Measurements from ENCODE around the gene CFP. TPM values are rescaled to one million over a fixed set of nuclear protein-coding genes. Genes with fewer than 3 reads are reported as not detected.

The CFP gene
- total RNA-seq, 1 experiment from 2014 or later: 2.0 TPM

- Mint-ChIP-seq H3K27me3 (ENCODE audit: low read depth) (no peaks in the 10 kb centered on the region), H3K27ac (no peak overlapping the region), H3K4me1 (peaks cover 11% of the 10 kb centered on the region), H3K9me3 (no peaks in the 10 kb centered on the region), H3K4me3 (no peak overlapping the region), H3K36me3 (no peaks in the 10 kb centered on the region)
- TF ChIP-seq E2F4 (CRISPR knock-in tag; IDR thresholded peaks at IDR 0.05; ENCODE audit: borderline replicate concordance, low read depth) (no peak), HMGA2 (CRISPR knock-in tag; IDR thresholded peaks at IDR 0.05) (no peak)
- ChIA-PET CTCF (no interaction called here), POLR2A (no interaction called here)
- ATAC-seq (no peak), DNase-seq (ENCODE audit: low spot score) (no peak)
These were observed 38.7 kb downstream of the CFP start for GRCh38 chrX:47590984-47591383.

- POLR2A ChIA-PET: no interaction called here
- TF ChIP-seq SMAD4 (CRISPR knock-in tag; IDR thresholded peaks at IDR 0.05) (no peak), ELF4 (CRISPR knock-in tag; IDR thresholded peaks at IDR 0.05; ENCODE audit: low read depth) (no peak), E2F4 (CRISPR knock-in tag; IDR thresholded peaks at IDR 0.05; ENCODE audit: borderline replicate concordance, low read depth) (no peak), ZMAT4 (CRISPR knock-in tag; IDR thresholded peaks at IDR 0.05) (no peak), ZNF138 (CRISPR knock-in tag; conservative IDR thresholded peaks at IDR 0.05) (no peak), CDX4 (CRISPR knock-in tag; IDR thresholded peaks at IDR 0.05; ENCODE audit: borderline replicate concordance) (no peak), IRF1 (CRISPR knock-in tag; IDR thresholded peaks at IDR 0.05) (no peak), ZNF396 (CRISPR knock-in tag; IDR thresholded peaks at IDR 0.05; ENCODE audit: borderline replicate concordance) (no peak)
- no peak overlapping the region for H3K4me3 Mint-ChIP-seq
- H3K9me3 Mint-ChIP-seq: no peaks in the 10 kb centered on the region
- no peak overlapping the region for H3K27ac Mint-ChIP-seq
- no peaks in the 10 kb centered on the region; the same call in 1 of the 2 replicates for H3K27me3 Mint-ChIP-seq (ENCODE audit: low read depth)
- H3K4me1 Mint-ChIP-seq: peaks cover 21% of the 10 kb centered on the region
- CTCF ChIA-PET: no interaction called here
- no peaks in the 10 kb centered on the region for H3K36me3 Mint-ChIP-seq
- no peak for DNase-seq (ENCODE audit: low spot score)
- no peak for ATAC-seq
These were observed 41.6 kb downstream of the CFP start for GRCh38 chrX:47587906-47588735.

GRCh38 chrX:47587091-47587891, 42.4 kb downstream of the CFP start:
- ChIA-PET CTCF (no interaction called here), POLR2A (interaction anchor here (0.6 kb wide), 1 partner anchor 20 kb away, joined by 4 read pairs; no protein-coding TSS in a partner anchor)
- no peaks in the 10 kb centered on the region for H3K9me3 Mint-ChIP-seq
- ATAC-seq (no peak), DNase-seq (ENCODE audit: low spot score) (no peak)
- no peaks in the 10 kb centered on the region; the same call in 1 of the 2 replicates for H3K27me3 Mint-ChIP-seq (ENCODE audit: low read depth)
- no peaks in the 10 kb centered on the region for H3K36me3 Mint-ChIP-seq
- H3K27ac Mint-ChIP-seq: no peak overlapping the region
- H3K4me1 Mint-ChIP-seq: peaks cover 21% of the 10 kb centered on the region
- H3K4me3 Mint-ChIP-seq: no peak overlapping the region
- TF ChIP-seq TP53 (CRISPR knock-in tag; IDR thresholded peaks at IDR 0.05) (no peak), PRDM15 (CRISPR knock-in tag; IDR thresholded peaks at IDR 0.05) (no peak), ZBTB21 (CRISPR knock-in tag; IDR thresholded peaks at IDR 0.05; ENCODE audit: borderline replicate concordance) (no peak), ZNF425 (CRISPR knock-in tag; conservative IDR thresholded peaks at IDR 0.05) (no peak), MLX (CRISPR knock-in tag; IDR thresholded peaks at IDR 0.05) (no peak), PREB (CRISPR knock-in tag; IDR thresholded peaks at IDR 0.05; ENCODE audit: borderline replicate concordance) (no peak), SP1 (CRISPR knock-in tag; conservative IDR thresholded peaks at IDR 0.05) (no peak)

All from WTC11 (cell line).